Activated B cell treated with CpG ODN at 0.5 μM for 24 hours (primary cell): ENCODE results near the gene PIK3R6. TPM values are rescaled to one million over a fixed set of nuclear protein-coding genes. Genes with fewer than 3 reads are reported as not detected.
A peak's percentile ranks its signal among the peaks of the same experiment; 100 is the strongest.

Experiments
- ATAC-seq: fragments of 200-7000 bp; cut with Tn5 transposase; one replicate; pipeline ENCODE4 v1.10.0; 2021; ENCODE audit warnings: low read depth, mild to moderate bottlenecking, moderate library complexity
- CTCF ChIA-PET: fragments of 350-600 bp; sonication (Branson Sonifier 250); formaldehyde crosslinking; loops from one replicate; lab custom pipeline; 2021; ENCODE audit warnings: antibody characterized with exemption; lab: Charles Lee
- POLR2A ChIA-PET: fragments of 350-600 bp; sonication (Branson Sonifier 250); formaldehyde crosslinking; loops from one replicate; lab custom pipeline; 2021; ENCODE audit warnings: antibody characterized with exemption; lab: Charles Lee
- DNase-seq: peaks from one replicate; pipeline ENCODE4 v3.0.0; 2022
- H3K27ac Mint-ChIP-seq: one replicate; pipeline ENCODE4 v1.8.0; 2020; ENCODE audit warnings: mixed read lengths
- H3K27me3 Mint-ChIP-seq: one replicate; pipeline ENCODE4 v1.8.0; 2021; ENCODE audit warnings: mixed read lengths
- H3K36me3 Mint-ChIP-seq: one replicate; pipeline ENCODE4 v1.8.0; 2021; ENCODE audit warnings: low read depth, mixed read lengths
- H3K4me1 Mint-ChIP-seq: one replicate; pipeline ENCODE4 v1.8.0; 2021; ENCODE audit warnings: mixed read lengths
- H3K4me3 Mint-ChIP-seq: one replicate; pipeline ENCODE4 v1.8.0; 2020; ENCODE audit warnings: mild to moderate bottlenecking, mixed read lengths
- H3K9me3 Mint-ChIP-seq: one replicate; pipeline ENCODE4 v1.8.0; 2020; ENCODE audit warnings: mixed read lengths
- intact Hi-C: fragments of 100-400 bp; cut with micrococcal nuclease; formaldehyde crosslinking; loops from one replicate; pipeline ENCODE4 v1.15.1; 2024
- total RNA-seq: library from RNA; stranded (reverse); gene quantifications from 2 replicates; pipeline ENCODE4 v1.2.3, GENCODE V29; 2022
- TF ChIP-seq, protein P1 (sequence below): fragments of 200-600 bp; IDR thresholded peaks from one replicate; pipeline ENCODE4 v1.8.0; 2022; ENCODE audit warnings: antibody characterized with exemption, mild to moderate bottlenecking

Gene PIK3R6
- total RNA-seq, 1 donor from 2014 or later = 0.91 TPM

- no peak for ATAC-seq
- H3K36me3 Mint-ChIP-seq = no peaks in the 10 kb centered on the region
- POLR2A ChIA-PET = no interaction called here
Observed at GRCh38 chr17:8847891-8848290, 19.6 kb downstream of the PIK3R6 start.

GRCh38 chr17:8846768-8847211, 20.7 kb downstream of the PIK3R6 start:
- H3K36me3 Mint-ChIP-seq = no peaks in the 10 kb centered on the region
- POLR2A ChIA-PET = interaction anchor here (0.6 kb wide), 1 partner anchor 11 kb away, joined by 5 read pairs; no protein-coding TSS in a partner anchor
- no peak for ATAC-seq
- DNase-seq = no peak
- TF ChIP-seq, protein P1, sequence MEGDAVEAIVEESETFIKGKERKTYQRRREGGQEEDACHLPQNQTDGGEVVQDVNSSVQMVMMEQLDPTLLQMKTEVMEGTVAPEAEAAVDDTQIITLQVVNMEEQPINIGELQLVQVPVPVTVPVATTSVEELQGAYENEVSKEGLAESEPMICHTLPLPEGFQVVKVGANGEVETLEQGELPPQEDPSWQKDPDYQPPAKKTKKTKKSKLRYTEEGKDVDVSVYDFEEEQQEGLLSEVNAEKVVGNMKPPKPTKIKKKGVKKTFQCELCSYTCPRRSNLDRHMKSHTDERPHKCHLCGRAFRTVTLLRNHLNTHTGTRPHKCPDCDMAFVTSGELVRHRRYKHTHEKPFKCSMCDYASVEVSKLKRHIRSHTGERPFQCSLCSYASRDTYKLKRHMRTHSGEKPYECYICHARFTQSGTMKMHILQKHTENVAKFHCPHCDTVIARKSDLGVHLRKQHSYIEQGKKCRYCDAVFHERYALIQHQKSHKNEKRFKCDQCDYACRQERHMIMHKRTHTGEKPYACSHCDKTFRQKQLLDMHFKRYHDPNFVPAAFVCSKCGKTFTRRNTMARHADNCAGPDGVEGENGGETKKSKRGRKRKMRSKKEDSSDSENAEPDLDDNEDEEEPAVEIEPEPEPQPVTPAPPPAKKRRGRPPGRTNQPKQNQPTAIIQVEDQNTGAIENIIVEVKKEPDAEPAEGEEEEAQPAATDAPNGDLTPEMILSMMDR = no peak
- no peak overlapping the region for H3K27ac Mint-ChIP-seq
- peaks cover 32% of the 10 kb centered on the region for H3K4me1 Mint-ChIP-seq
- no peak overlapping the region for H3K4me3 Mint-ChIP-seq
- intact Hi-C loops = no loop called here
- CTCF ChIA-PET = no interaction called here
- no peaks in the 10 kb centered on the region for H3K27me3 Mint-ChIP-seq
- peaks cover 2% of the 10 kb centered on the region for H3K9me3 Mint-ChIP-seq

More at GRCh38 chr17:8847891-8848290, 19.6 kb downstream of the PIK3R6 start:
- H3K27me3 Mint-ChIP-seq = no peaks in the 10 kb centered on the region
- CTCF ChIA-PET = interaction anchor here (1.0 kb wide), 1 partner anchor 15 kb away, joined by 3 read pairs; no protein-coding TSS in a partner anchor
- intact Hi-C loops = no loop called here
- no peak overlapping the region for H3K27ac Mint-ChIP-seq
- H3K4me1 Mint-ChIP-seq = peaks cover 30% of the 10 kb centered on the region
- TF ChIP-seq, protein P1 = no peak
- peaks cover 2% of the 10 kb centered on the region for H3K9me3 Mint-ChIP-seq
- DNase-seq = no peak
- H3K4me3 Mint-ChIP-seq = no peak overlapping the region

DNA sequence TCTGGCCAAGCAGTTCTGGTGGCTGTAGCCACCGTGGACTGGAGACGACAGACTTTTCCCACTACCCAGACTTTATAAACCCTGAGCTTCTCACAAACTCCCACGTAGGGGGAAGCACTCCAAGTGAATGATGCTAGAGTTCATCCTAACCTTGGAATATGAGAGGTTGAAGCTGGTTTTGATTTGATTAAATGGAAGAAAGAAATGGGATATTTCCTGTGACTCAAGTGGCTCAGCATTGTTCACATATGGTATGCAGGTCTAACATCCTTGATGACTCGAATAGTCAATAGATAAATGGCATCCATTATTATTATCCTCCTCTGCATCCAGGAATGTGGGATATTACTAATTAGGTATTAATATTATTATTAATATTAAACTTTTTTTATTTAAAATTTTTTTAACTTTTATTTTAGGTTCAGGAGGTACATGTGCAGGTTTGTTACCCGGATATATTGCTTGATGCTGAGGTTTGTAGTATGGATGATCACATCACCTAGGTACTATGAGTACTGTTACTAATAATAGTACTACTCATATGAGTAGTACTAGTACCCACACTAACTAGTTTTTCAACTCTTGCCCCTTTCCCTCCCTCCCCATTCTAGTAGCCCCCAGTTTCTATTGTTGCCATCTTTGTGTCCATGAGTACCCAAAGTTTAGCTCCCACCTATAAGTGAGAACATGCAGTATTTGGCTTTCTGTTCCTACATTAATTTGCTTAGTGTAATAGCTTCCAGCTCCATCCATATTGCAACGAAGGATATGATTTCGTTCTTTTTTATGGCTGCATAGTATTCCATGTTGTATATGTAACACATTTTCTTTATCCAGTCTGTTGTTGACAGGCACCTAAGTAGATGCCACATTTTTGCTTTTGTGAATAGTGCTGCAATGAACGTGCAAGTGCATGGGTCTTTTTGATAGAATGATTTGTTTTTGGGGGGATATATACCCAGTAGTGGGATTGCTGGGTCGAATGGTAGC, 22.9 kb downstream of the PIK3R6 start:
- DNase-seq (no peak), ATAC-seq (no peak)
- Mint-ChIP-seq H3K27me3 (no peaks in the 10 kb centered on the region), H3K4me3 (no peak overlapping the region), H3K9me3 (no peaks in the 10 kb centered on the region), H3K36me3 (no peaks in the 10 kb centered on the region), H3K4me1 (peaks cover 18% of the 10 kb centered on the region), H3K27ac (no peak overlapping the region)
- ChIA-PET CTCF (interaction anchor here (1.4 kb wide), 1 partner anchor 153 kb away, joined by 4 read pairs; no protein-coding TSS in a partner anchor), POLR2A (interaction anchor here (0.7 to 1.2 kb wide), 2 partner anchors 38 to 121 kb away, joined by 3 to 5 read pairs; partner anchors contain the start of gene PIK3R5)
- intact Hi-C loops = no loop called here
- TF ChIP-seq, protein P1 = no peak

GRCh38 chr17:8843344-8843743, 24.1 kb downstream of the PIK3R6 start:
- Mint-ChIP-seq H3K9me3 (no peaks in the 10 kb centered on the region), H3K4me1 (peaks cover 18% of the 10 kb centered on the region), H3K4me3 (no peak overlapping the region), H3K27me3 (no peaks in the 10 kb centered on the region), H3K36me3 (no peaks in the 10 kb centered on the region), H3K27ac (peak overlapping the region; percentile 9)
- no peak for DNase-seq
- ChIA-PET CTCF (interaction anchor here (1.4 kb wide), 1 partner anchor 155 kb away, joined by 4 read pairs; no protein-coding TSS in a partner anchor), POLR2A (interaction anchor here (0.7 to 1.2 kb wide), 2 partner anchors 36 to 122 kb away, joined by 3 to 5 read pairs; partner anchors contain the start of gene PIK3R5)
- TF ChIP-seq, protein P1 = no peak
- no peak for ATAC-seq
- intact Hi-C loops = loop anchor here (2.0 kb wide), 1 partner anchor 15 kb away; no protein-coding TSS in a partner anchor

GRCh38 chr17:8841844-8842243, 25.6 kb downstream of the PIK3R6 start:
- no peak for ATAC-seq
- DNase-seq = no peak
- Mint-ChIP-seq H3K36me3 (no peaks in the 10 kb centered on the region), H3K9me3 (no peaks in the 10 kb centered on the region), H3K27me3 (no peaks in the 10 kb centered on the region), H3K27ac (no peak overlapping the region), H3K4me3 (no peak overlapping the region), H3K4me1 (peaks cover 18% of the 10 kb centered on the region)
- ChIA-PET CTCF (no interaction called here), POLR2A (no interaction called here)
- intact Hi-C loops = loop anchor here (2.0 kb wide), 1 partner anchor 17 kb away; no protein-coding TSS in a partner anchor
- TF ChIP-seq, protein P1 = no peak
